PFSK-1 (cell line): ENCODE results near the gene PIM3.

ENCODE experiments used
- POLR2AphosphoS5 ChIP-seq: IDR thresholded peaks from 2 replicates; pipeline ENCODE4 v1.6.1; 2012; ENCODE audit warnings: low read depth, mild to moderate bottlenecking, control low read depth, low read length, moderate library complexity
- TAF1 ChIP-seq: IDR thresholded peaks from 2 replicates; pipeline ENCODE4 v1.6.1; 2012; ENCODE audit warnings: low read length, control low read depth, borderline replicate concordance; ENCODE audit not compliant: insufficient read depth

- no peak for TF ChIP-seq POLR2AphosphoS5
- no peak for TF ChIP-seq TAF1
Measured at GRCh38 chr22:50001388-50002231, 41.0 kb downstream of the PIM3 start.
